Stimulated activated CD8-positive, alpha-beta memory T cell treated with anti-CD3 and anti-CD28 coated beads, Interleukin-15, amount 100 ng/mL, for 1 hour (primary cell): ENCODE data around the gene ZNF736.
"Not testable (repeated sequence)": the region's sequence is repeated elsewhere in the genome, so short reads cannot be mapped to it uniquely, and the experiment has no call there.

ENCODE experiments used
- DNase-seq: peaks from one replicate; pipeline ENCODE4 v3.0.0-alpha.2; 2020; ENCODE audit warnings: low read depth

ZNF736 gene

DNA sequence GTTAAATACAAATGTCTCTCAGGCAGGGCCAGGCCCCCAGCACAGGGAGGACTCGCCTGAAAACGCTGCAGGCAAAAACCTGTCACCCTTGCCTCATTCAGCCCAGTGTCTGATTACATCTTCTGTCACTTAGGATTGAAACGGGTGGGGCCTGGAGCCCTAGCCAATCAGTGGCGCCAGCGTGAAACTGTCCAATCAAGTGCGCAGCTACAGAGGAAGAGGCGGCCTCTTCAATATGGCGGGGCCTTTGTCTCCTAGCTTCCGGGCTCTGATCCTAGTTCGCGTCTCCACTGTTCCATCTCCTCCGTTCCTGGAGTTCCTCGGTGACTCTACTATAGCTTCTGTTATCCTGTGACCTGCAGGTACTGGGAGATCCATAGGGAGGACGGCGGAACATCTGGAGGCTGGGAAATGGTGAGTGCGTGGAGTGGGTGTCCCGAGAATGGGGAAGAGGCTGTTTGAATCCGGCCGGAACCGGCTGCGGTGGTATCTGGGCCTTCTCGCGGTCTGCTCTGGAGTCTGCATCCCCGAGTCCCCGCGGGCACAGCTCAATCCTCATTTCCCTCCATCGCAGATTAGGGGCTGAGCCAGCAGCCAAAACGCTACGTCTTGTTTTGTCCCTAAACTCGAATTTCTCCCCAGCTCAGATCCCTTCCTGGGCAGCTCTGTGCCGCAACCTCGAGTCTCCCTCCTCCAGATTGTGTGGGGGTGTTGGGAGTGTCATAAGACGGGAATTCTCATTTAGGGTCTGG, at the start of gene ZNF736:
Gene ZNF736, plus strand, starts transcription at position 222 of the 752 bp plus-strand sequence. Its CDS starts 190 bp downstream, at position 412.
- peak; percentile 73 for DNase-seq

DNA sequence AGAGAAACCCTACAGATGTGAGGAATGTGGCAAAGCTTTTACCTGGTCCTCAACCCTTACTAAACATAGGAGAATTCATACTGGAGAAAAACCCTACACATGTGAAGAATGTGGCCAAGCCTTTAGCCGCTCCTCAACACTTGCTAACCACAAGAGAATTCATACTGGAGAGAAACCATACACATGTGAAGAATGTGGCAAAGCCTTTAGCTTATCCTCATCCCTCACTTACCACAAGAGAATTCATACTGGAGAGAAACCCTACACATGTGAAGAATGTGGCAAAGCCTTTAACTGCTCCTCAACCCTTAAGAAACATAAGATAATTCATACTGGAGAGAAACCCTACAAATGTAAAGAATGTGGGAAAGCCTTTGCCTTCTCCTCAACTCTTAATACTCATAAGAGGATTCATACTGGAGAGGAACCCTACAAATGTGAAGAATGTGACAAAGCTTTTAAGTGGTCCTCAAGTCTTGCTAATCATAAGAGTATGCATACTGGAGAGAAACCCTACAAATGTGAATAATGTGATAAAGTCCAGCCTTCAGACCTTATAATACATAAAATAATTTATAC, 47.3 kb upstream of the ZNF736 start:
- no peak for DNase-seq

DNA sequence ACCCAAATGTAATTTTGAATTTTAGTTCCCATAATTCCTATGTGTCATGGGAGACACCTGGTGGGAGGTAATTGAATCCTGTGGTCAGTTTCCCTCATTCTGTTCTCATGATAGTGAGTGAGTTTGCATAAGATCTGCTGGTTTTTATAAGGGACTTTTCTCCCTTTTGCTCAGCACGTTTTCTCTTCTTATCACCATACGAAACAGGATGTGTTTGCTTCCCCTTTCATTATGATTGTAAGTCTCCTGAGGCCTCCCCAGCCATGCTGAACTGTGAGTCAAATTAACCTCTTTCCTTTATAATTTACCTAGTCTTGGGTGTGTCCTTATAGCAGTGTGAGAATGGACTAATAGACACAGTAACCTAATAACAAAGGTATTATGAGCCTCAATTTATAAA, 36.1 kb upstream of the ZNF736 start:
- DNase-seq = no peak

DNA sequence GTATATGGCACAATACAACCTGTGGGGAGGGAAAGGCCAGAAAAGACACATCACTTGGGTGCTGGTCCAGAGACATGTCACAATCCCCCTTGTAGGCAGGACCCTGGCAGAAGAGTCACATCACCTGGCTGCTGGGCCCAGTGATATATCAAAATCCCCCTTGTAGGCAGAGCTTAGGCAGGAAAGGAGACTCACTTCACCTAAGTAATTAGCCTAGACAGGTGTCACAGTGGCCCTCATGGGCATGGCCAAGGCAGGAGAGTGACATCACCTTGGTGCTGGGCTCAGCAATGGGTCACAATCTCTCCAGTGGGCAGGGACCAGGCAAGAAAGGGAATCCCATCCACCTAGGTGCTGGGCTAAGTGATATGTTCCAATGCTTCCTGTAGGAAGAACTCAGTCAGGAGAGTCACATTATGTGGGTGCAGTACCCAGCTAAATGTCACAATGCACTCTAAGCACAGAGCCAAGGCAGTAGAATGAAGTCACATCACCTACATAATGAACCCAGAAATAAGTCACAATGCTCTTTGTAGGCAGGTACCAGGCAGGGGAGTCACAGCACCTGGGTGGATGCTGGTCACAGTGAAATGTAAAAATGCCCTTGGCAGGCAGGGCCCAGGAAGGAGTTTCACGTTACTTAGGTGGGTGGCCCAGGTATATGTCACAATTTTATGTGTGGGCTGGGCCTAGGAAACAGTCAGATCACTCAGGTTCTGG, 18.9 kb upstream of the ZNF736 start:
- no peak for DNase-seq

DNA sequence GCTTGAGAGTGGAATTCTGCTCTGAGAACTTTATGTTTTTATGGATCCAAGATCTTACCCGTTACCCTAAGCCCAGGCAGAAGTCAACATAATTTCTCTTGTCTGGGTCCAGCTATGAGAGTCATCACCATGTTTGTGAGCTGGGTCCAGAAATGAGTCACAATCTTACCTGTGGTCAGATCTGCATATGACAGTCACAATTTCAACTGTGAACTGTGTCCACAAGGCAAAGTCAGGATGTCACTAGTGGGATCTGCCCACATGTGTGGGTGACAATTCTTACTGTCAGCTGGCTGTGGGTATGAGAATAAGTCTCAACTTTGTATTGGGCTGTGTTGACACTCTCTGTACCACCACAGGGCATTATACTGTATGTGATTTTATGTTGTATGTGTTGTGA, 16.3 kb upstream of the ZNF736 start:
- DNase-seq = not testable (repeated sequence)

DNA sequence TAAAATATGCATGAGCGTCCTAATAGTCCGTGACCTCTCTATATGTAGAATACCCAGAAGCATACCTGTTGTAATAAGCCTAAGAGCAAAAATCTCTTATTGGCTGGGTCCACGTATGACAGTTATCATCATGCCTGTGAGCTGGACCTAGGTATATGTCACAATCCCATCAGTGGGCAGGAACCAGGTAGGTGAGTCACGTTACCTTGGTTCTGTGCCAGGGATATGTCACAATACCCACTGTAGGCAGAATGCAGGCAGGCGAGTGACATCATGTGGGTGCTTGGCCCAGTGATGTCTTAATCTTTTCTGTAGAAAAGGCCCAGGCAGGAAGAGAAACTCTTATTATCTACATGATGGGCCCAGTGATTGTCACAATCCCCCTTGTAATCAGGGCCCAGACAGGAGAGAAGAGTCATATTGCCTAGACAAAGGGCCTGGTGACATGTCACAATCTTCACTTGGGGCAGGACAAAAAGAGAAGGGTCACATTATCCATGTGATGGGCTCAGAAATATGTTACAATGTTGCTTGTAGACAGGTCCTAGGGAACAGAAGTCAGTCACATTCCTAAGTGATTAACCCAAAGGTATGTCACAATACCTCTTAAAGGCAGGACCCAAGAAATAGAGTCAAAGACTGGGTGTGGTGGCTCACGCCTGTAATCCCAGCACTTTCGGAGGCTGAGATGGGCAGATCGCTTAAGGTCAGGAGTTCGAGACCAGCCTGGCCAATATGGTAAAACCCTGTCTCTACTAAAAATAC, 12.9 kb upstream of the ZNF736 start:
- DNase-seq = no peak

DNA sequence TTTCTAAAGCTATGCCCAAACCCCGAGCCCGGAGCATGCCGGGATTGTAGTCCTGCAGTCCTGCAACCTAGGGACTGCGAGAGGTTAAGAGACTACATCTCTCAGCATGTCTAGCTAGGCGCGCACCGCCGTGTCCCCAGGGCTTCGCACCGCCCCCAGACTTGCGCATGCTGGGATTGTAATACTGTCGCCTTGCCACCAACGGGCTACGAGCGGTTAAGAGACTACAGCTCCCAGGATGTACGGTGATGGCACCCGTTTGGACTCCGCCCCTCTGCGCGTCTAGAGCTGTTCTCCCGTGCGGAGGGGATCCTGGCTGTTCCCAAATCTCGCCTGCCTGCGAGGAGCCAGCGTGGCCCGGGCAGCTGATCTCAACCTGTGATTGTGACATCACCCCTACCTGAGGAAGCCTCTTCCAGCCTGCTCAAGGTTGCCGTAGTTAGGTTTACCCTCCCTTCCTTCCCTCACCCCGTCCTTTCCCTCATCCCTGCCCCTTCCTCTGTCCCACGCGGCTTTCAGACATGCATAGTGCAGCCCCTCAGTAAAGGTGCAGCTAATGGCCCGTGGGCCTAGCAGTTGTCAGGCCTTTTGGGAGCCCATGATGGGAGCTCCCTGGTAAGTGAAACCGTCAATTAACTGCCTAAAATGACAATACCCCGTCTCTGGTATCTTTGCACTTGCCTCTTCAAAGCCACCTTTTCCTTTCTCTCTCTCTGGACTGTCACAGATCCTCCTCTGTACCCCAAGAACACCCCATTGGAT, 6.3 kb upstream of the ZNF736 start:
- DNase-seq = peak; percentile 81

DNA sequence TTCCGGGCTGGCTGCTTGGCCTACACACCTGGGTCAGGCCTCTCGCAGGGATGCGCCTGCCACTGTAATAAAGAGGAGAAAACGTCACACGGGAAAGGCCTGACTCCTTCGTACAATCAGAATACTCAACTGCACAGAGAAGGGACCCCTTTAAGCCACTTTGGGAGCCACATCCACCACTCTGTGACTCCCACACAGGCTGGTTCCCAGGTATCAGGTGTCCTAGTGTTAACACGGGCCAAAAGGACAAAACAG, 5.8 kb upstream of the ZNF736 start:
- no peak for DNase-seq

DNA sequence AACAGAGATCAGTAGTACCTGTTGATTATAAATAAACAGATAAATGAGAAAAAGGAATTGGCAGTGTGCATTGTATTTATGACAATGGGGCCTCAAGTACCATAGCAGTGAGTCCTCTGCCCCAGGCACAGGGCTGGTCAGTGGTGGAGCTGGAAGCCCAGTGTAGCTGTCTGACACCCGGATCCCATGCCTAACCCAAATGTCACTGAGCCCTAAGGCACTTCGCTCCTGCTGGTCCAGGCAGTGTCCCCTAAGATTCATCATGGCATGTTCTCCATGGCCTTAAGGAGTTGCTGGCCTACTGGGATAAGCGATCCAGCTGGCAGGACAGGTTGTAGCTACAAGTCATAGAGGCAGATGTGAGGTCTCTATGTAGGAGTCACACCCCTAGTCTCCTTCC, 3.3 kb upstream of the ZNF736 start:
- no peak for DNase-seq

DNA sequence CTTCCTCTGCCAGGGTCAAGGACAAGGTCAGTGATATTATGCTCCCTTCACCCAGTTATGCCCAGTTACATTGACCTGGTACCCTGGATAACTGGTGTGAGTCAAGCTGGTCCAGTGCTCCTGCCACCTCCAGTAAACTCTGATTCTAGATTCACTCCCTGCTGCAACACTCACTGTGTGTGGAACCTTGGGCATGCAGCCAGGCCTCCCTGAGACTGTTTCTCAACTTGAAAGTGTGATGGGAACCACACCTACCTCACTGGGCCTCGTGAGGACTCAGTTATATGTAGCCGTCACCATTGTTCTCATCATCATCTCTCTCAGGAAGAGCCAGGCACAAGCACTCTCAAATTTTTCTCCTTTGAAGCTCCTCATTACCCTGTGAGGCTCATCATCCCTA, 935 bp upstream of the ZNF736 start:
- no peak for DNase-seq

DNA sequence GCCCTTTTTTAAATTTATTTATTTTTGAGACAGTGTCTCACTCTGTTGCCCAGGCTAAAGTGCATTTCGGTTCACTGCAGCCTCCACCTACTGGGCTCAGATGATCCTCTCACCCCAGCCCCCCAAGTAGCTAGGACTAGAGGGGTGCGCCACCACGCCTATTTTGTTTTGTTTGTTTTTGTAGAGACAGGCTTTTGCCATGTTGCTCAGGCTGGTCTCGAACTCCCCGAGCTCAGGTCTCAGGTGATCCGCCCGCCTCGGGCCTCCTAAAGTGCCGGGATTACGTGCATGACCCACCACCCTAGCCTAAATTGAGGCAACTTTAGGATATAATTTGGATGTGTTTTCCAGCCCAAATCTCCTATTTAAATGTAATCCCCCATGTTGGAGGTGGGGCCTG, 805 bp downstream of the ZNF736 start:
- DNase-seq = no peak

DNA sequence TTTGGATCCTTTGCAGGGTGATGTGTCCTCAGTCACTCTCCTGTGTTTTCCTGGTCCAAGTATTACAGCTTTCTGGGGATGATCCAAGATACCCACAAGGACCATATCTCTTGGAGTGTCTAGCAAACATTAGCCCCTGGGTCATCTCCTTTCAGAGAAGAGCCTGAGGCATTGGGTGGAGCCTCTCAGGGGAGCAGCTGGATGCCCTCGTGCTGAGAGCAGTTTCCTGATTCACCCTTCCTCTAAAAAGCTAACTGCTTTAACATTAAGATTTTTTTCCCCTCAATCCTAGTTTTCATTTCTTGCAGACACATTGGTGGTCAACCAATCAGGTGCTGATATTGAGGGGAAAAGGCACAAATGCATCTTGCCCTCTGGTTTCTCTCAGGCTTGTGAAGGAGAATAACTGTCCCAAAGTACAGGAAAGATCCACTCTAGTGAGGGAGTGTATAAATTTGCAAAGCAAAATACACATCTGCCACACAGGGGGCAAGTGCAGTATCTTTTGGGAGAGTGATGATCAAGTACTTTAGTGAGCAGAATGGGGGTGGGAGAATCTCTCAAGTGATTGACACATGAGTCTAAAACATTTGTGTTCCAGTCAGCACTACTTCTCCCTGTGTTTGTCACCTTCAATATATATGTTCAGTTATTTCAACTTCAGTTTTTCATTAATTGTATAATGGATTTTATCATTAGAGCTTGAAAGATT, 2.4 kb downstream of the ZNF736 start:
- DNase-seq = not testable (repeated sequence)

DNA sequence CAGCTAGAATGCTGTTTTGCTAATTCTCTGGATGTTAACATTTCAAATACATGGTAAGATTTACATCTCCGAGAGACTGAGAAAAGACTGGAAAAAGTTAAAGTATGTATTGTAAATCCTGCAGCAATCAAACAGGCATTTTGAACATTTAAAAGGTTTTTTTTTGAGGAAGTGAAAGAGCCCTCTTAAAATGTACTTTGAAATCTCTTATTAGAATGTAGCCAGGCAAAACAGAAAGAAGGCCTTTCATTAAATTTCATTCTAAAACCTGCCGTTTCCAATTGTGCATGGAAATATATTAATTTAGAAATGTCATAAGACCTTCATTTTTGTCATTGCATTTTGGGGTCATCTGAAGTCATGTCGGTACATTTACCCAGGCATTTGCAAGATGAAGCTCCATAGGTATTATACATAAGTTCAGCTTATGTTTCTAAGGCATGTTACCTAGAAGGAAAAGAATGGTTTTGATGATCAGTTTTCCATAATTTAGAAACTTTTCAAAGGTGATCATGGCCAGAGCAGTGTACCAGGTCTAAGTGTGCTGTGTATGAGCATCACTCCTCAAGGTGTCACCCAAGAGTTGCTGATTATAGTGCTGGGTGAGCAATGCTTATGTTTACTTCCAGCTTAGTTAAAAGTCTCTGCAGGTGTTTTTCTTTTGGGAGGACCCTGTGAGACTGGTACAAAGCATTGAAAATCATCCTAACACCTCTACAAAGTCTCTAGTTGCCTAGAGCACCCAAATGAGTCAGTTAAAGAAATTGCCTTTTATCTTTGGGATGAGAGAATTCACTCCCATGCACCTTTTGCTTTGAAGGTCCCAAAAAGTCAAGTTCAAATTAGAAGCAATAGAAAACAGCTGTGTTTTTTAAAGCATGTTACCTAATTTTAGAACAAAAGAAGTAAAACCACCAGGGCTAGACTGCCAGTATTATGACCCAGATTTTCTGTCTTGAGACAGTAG, 7.1 kb downstream of the ZNF736 start:
- DNase-seq = no peak

DNA sequence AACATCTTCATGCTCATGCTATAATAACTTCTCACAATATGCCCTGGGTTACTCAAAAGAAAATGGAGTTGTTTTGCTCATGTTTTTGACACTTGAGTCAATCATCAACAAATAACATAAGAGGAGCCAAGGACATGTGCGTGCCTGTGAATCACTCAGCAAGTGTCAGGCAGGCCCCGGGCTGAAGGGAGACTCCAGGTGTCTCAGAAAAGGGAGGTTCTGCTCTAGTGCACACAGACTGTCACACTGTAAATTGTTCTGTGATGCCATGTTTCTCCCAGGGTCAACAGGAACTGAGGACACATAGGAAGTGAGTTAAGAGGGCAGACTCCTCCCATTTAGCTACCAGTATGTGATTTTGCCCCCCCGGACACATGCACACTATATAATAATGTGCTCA, 10.4 kb downstream of the ZNF736 start:
- DNase-seq = not testable (repeated sequence)

DNA sequence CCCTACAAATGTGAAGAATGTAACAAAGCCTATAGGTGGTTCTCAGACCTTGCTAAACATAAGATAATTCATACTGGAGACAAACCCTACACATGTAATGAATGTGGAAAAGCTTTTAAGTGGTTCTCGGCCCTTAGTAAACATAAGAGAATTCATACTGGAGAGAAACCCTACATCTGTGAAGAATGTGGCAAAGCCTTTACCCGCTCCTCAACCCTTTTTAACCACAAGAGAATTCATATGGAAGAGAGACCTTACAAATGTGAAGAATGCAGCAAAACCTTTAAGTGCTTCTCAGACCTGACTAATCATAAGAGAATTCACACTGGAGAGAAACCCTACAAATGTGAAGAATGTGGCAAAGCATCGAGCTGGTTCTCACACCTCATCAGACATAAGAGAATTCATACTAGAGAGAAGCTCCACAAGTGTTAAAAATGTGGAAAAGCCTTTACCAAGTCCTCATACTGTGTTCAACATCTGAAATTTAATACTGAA, 35.0 kb downstream of the ZNF736 start:
- DNase-seq = not testable (repeated sequence)

DNA sequence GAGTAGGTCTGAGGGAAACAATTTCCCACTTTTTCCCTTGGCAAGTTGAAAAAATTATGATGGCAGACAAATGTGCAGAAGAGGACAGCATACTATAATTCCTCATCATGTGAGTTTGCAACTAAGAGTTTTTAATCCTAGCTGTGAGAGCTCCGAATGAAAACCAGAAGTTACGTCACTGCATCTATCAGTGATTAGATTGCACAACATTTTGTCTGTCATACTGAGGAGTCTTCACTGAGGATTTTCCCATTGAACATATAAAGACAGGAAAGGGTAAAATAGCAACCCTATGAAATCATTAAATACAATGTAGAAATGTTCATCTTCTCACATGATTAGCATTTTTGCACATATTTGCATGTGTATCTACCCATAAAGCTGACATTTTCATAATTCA, 45.8 kb downstream of the ZNF736 start:
- no peak for DNase-seq

DNA sequence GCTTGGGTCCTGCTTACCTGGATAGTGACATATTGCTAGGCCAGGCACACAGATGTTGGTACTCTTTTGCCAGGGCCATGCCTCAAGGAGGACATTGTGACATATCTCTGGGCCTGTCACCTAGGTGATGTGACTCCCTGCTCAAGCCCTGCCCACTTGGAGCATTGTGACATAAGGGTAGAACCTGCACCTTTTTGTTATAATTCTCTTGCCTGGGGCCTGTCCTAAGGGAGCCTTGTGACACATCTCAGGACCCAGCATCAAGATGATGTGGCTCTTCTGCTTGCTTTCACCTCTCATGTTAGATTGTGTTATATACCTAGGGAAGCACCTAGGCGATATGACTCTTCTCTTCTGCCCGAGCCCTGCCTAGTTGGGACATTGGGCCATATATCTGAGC, 57.4 kb downstream of the ZNF736 start:
- DNase-seq = no peak

DNA sequence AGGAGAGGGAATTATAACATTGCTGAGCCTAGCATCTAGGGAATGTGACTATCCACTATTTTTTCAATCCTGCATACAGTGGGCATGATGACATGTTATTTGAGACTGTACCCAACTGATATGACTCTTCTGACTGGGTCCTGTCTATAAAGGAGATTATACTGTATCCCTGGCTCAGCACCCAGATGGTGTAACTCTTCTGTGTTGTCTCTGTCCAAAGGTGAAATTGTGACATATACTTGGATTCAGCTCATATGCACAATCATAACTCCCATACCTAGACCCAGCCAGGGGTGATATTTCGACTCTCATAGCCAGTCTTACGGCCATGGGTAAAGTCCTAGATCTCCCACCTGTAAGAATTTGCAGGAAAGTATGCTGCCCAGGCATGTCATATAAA, 59.3 kb downstream of the ZNF736 start:
- no peak for DNase-seq

DNA sequence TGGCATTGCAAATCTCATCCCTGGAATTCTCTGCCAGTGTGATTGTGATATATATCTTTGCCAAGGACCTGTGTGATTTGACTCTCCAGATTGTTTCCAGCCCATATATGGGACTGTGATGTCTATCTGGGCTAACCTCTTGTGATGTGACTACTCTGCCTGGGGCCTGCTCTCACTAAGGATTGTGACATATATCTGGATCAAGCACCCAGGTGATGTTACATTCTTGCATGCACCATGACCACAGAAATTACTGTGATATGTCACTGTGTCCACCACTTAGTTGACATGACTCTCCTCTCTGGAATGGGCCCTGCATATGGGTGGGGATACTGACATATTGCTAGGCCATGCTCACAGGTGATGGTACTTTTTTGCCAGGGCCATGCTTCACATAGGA, 86.6 kb downstream of the ZNF736 start:
- no peak for DNase-seq
